Cerebellar cortex (tissue), 1 donor: ENCODE results near the gene NF1.
"Not testable (repeated sequence)": the region's sequence is repeated elsewhere in the genome, so short reads cannot be mapped to it uniquely, and the experiment has no call there.

Source experiments
- DNase-seq: peaks from one replicate; pipeline ENCODE4 v3.0.0-alpha.2; 2015; ENCODE audit warnings: low spot score

Gene NF1

GRCh38 chr17:31328160-31328535, 233.4 kb downstream of the NF1 start:
- DNase-seq, result no peak

GRCh38 chr17:31329221-31329620, 234.4 kb downstream of the NF1 start:
- no peak for DNase-seq

GRCh38 chr17:31339906-31340661, 245.3 kb downstream of the NF1 start:
- no peak for DNase-seq

- DNase-seq, result not testable (repeated sequence)
These were observed 250.5 kb downstream of the NF1 start for GRCh38 chr17:31345191-31345747.

GRCh38 chr17:31349454-31349853, 254.7 kb downstream of the NF1 start:
- DNase-seq, result no peak

GRCh38 chr17:31355935-31356334, 261.2 kb downstream of the NF1 start:
- DNase-seq, result no peak

- no peak for DNase-seq
These were observed 262.3 kb downstream of the NF1 start for GRCh38 chr17:31357091-31357490.

- DNase-seq, result no peak
These were observed 263.1 kb downstream of the NF1 start for GRCh38 chr17:31357839-31358394.

- DNase-seq, result no peak
These were observed 269.2 kb downstream of the NF1 start for GRCh38 chr17:31364012-31364411.

- no peak for DNase-seq
These were observed 271.3 kb downstream of the NF1 start for GRCh38 chr17:31366088-31366487.

- no peak for DNase-seq
These were observed 274.5 kb downstream of the NF1 start for GRCh38 chr17:31369266-31369665.

GRCh38 chr17:31371511-31372097, 276.8 kb downstream of the NF1 start:
- no peak for DNase-seq

- peak; percentile 71 for DNase-seq
These were observed 278.6 kb downstream of the NF1 start for GRCh38 chr17:31373150-31374093.

GRCh38 chr17:31374094-31374447, 279.3 kb downstream of the NF1 start:
- DNase-seq, result no peak

GRCh38 chr17:31374503-31374902, 279.7 kb downstream of the NF1 start:
- no peak for DNase-seq

- DNase-seq, result no peak
These were observed 283.9 kb downstream of the NF1 start for GRCh38 chr17:31378638-31379037.

GRCh38 chr17:31379597-31380205, 284.9 kb downstream of the NF1 start:
- no peak for DNase-seq

- no peak for DNase-seq
These were observed 286.4 kb downstream of the NF1 start for GRCh38 chr17:31381165-31381668.

GRCh38 chr17:31382668-31383275, 288.0 kb downstream of the NF1 start:
- DNase-seq, result not testable (repeated sequence)

GRCh38 chr17:31383488-31383887, 288.7 kb downstream of the NF1 start:
- DNase-seq, result peak; percentile 30
